Measurements from ENCODE around the gene C1QA.

GRCh38 chr1:22652881-22653316 lies 16.5 kb downstream of the C1QA start, which contains the start of gene C1QB:
- TF ChIP-seq EP300 (IDR thresholded peaks at IDR 0.05) (no peak), CEBPB (IDR thresholded peaks at IDR 0.05) (no peak), CHD4 (IDR thresholded peaks at IDR 0.05; ENCODE audit: borderline replicate concordance) (no peak), CBX2 (IDR thresholded peaks at IDR 0.05; ENCODE audit: borderline replicate concordance, low read depth) (no peak), RARB (CRISPR knock-in tag; IDR thresholded peaks at IDR 0.05) (no peak)
- TF ChIP-seq, protein P1, sequence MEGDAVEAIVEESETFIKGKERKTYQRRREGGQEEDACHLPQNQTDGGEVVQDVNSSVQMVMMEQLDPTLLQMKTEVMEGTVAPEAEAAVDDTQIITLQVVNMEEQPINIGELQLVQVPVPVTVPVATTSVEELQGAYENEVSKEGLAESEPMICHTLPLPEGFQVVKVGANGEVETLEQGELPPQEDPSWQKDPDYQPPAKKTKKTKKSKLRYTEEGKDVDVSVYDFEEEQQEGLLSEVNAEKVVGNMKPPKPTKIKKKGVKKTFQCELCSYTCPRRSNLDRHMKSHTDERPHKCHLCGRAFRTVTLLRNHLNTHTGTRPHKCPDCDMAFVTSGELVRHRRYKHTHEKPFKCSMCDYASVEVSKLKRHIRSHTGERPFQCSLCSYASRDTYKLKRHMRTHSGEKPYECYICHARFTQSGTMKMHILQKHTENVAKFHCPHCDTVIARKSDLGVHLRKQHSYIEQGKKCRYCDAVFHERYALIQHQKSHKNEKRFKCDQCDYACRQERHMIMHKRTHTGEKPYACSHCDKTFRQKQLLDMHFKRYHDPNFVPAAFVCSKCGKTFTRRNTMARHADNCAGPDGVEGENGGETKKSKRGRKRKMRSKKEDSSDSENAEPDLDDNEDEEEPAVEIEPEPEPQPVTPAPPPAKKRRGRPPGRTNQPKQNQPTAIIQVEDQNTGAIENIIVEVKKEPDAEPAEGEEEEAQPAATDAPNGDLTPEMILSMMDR (IDR thresholded peaks at IDR 0.05), result no peak
- TF ChIP-seq, protein P2, sequence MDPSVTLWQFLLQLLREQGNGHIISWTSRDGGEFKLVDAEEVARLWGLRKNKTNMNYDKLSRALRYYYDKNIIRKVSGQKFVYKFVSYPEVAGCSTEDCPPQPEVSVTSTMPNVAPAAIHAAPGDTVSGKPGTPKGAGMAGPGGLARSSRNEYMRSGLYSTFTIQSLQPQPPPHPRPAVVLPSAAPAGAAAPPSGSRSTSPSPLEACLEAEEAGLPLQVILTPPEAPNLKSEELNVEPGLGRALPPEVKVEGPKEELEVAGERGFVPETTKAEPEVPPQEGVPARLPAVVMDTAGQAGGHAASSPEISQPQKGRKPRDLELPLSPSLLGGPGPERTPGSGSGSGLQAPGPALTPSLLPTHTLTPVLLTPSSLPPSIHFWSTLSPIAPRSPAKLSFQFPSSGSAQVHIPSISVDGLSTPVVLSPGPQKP (IDR thresholded peaks at IDR 0.05; ENCODE audit: low read depth, low read length), result no peak
- TF ChIP-seq, protein P3, sequence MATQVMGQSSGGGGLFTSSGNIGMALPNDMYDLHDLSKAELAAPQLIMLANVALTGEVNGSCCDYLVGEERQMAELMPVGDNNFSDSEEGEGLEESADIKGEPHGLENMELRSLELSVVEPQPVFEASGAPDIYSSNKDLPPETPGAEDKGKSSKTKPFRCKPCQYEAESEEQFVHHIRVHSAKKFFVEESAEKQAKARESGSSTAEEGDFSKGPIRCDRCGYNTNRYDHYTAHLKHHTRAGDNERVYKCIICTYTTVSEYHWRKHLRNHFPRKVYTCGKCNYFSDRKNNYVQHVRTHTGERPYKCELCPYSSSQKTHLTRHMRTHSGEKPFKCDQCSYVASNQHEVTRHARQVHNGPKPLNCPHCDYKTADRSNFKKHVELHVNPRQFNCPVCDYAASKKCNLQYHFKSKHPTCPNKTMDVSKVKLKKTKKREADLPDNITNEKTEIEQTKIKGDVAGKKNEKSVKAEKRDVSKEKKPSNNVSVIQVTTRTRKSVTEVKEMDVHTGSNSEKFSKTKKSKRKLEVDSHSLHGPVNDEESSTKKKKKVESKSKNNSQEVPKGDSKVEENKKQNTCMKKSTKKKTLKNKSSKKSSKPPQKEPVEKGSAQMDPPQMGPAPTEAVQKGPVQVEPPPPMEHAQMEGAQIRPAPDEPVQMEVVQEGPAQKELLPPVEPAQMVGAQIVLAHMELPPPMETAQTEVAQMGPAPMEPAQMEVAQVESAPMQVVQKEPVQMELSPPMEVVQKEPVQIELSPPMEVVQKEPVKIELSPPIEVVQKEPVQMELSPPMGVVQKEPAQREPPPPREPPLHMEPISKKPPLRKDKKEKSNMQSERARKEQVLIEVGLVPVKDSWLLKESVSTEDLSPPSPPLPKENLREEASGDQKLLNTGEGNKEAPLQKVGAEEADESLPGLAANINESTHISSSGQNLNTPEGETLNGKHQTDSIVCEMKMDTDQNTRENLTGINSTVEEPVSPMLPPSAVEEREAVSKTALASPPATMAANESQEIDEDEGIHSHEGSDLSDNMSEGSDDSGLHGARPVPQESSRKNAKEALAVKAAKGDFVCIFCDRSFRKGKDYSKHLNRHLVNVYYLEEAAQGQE (IDR thresholded peaks at IDR 0.05), result no peak
